Liver (tissue), 9 donors: ENCODE results near the gene CES5A. TPM values are rescaled to one million over a fixed set of nuclear protein-coding genes. Genes with fewer than 3 reads are reported as not detected.

Experiments used
- DNase-seq: peaks from one replicate; pipeline ENCODE4 v3.0.0-alpha.2; 2017; ENCODE audit warnings: low spot score
- H3K27ac ChIP-seq, 2 donors: one replicate each; pipeline ENCODE4 v1.7.0; 2013; ENCODE audit warnings: inconsistent platforms in 2 of 2, low read length in 2 of 2, control low read depth in 1 of 2, low read depth in 1 of 2, mild to moderate bottlenecking in 1 of 2
- H3K27me3 ChIP-seq, 4 donors: one replicate each; pipeline versions ENCODE4 v1.6.1 to v1.7.0; 2013; ENCODE audit warnings: low read length in 3 of 4, inconsistent platforms in 1 of 4, mild to moderate bottlenecking in 1 of 4, moderate library complexity in 1 of 4; ENCODE audit not compliant: control insufficient read depth in 4 of 4, insufficient read depth in 4 of 4
- H3K36me3 ChIP-seq, 4 donors: one replicate each; pipeline versions ENCODE4 v1.6.1 to v1.7.0; 2013; ENCODE audit warnings: low read length in 3 of 4, mild to moderate bottlenecking in 3 of 4, low read depth in 1 of 4, moderate library complexity in 1 of 4; ENCODE audit not compliant: control insufficient read depth in 4 of 4, insufficient read depth in 3 of 4
- H3K4me1 ChIP-seq, 4 donors: one replicate each; pipeline versions ENCODE4 v1.6.1 to v1.7.0; 2013; ENCODE audit warnings: low read length in 3 of 4, mild to moderate bottlenecking in 3 of 4, moderate library complexity in 1 of 4; ENCODE audit not compliant: control insufficient read depth in 4 of 4, insufficient read depth in 4 of 4
- H3K4me3 ChIP-seq, 3 donors: one replicate each; pipeline versions ENCODE4 v1.6.1 to v1.7.0; 2013; ENCODE audit warnings: low read length in 3 of 3, control low read depth in 1 of 3, low read depth in 1 of 3, mild to moderate bottlenecking in 1 of 3
- H3K9ac ChIP-seq, 2 donors: one replicate each; pipeline ENCODE4 v1.7.0; 2013; ENCODE audit warnings: low read length in 2 of 2, mild to moderate bottlenecking in 2 of 2, moderate library complexity in 2 of 2, control low read depth in 1 of 2, low read depth in 1 of 2
- H3K9me3 ChIP-seq, 4 donors: one replicate each; pipeline versions ENCODE4 v1.6.1 to v1.7.0; 2013; ENCODE audit warnings: low read length in 3 of 4; ENCODE audit not compliant: control insufficient read depth in 4 of 4
- ATF3 ChIP-seq: IDR thresholded peaks from 2 replicates; pipeline ENCODE4 v1.6.1; 2016; ENCODE audit warnings: antibody characterized with exemption
- CTCF ChIP-seq: fragments of 150-350 bp; IDR thresholded peaks from 2 replicates; pipeline ENCODE4 v1.5.1; 2017; ENCODE audit warnings: improper control_type of control experiment, low read depth, low read length; ENCODE audit not compliant: missing input control
- EGR1 ChIP-seq, 2 donors: IDR thresholded peaks; 2 replicates each; pipeline ENCODE4 v1.6.1; 2016 to 2018; ENCODE audit warnings: antibody characterized with exemption in 2 of 2, low read depth in 2 of 2
- FOXA1 ChIP-seq: IDR thresholded peaks from 2 replicates; pipeline ENCODE4 v1.6.1; 2016; ENCODE audit warnings: antibody characterized with exemption
- FOXA2 ChIP-seq: IDR thresholded peaks from 2 replicates; pipeline ENCODE4 v1.6.1; 2016; ENCODE audit warnings: antibody characterized with exemption
- GABPA ChIP-seq, 2 donors: IDR thresholded peaks in 1 of 2; conservative IDR thresholded peaks in 1 of 2; 2 replicates each; pipeline ENCODE4 v1.6.1; 2016; ENCODE audit warnings: antibody characterized with exemption in 2 of 2, mild to moderate bottlenecking in 1 of 2, moderate library complexity in 1 of 2
- HNF4G ChIP-seq: IDR thresholded peaks from 2 replicates; pipeline ENCODE4 v1.6.1; 2016; ENCODE audit warnings: antibody characterized with exemption
- JUND ChIP-seq, 2 donors: IDR thresholded peaks; 2 replicates each; pipeline ENCODE4 v1.6.1; 2016; ENCODE audit warnings: antibody characterized with exemption in 2 of 2
- NR2F2 ChIP-seq: IDR thresholded peaks from 2 replicates; pipeline ENCODE4 v1.6.1; 2016; ENCODE audit warnings: antibody characterized with exemption
- RAD21 ChIP-seq, 2 donors: IDR thresholded peaks; 2 replicates each; pipeline ENCODE4 v1.6.1; 2016; ENCODE audit warnings: antibody characterized with exemption in 2 of 2, mild to moderate bottlenecking in 2 of 2
- REST ChIP-seq: IDR thresholded peaks from 2 replicates; pipeline ENCODE4 v1.6.1; 2016; ENCODE audit warnings: antibody characterized with exemption, mild to moderate bottlenecking
- RXRA ChIP-seq, 2 donors: IDR thresholded peaks; 2 replicates each; pipeline ENCODE4 v1.6.1; 2017 to 2018; ENCODE audit warnings: antibody characterized with exemption in 2 of 2, mild to moderate bottlenecking in 1 of 2
- SP1 ChIP-seq: IDR thresholded peaks from 2 replicates; pipeline ENCODE4 v1.6.1; 2018; ENCODE audit warnings: antibody characterized with exemption, mild to moderate bottlenecking
- TAF1 ChIP-seq: conservative IDR thresholded peaks from 2 replicates; pipeline ENCODE4 v1.6.1; 2016; ENCODE audit warnings: antibody characterized with exemption, mild to moderate bottlenecking
- YY1 ChIP-seq: IDR thresholded peaks from 2 replicates; pipeline ENCODE4 v1.6.1; 2016; ENCODE audit warnings: antibody characterized with exemption, mild to moderate bottlenecking
- WGBS: extraction: QIAGEN DNeasy Blood & Tissue Kit; methylation state at CpG from one replicate; pipeline ENCODE4 v1.1.7; 2013; 5-methylcytosine and 5-hydroxymethylcytosine counted together
- polyA plus RNA-seq, 2 donors: library from polyadenylated mRNA; stranded (reverse) in 1 of 2; unstranded in 1 of 2; fragments of 200-250 nt in 1 of 2; fragments of >200 nt in 1 of 2; fragmentation: Nextera tagmentation in 1 of 2; extraction: Ambion mirVana in 1 of 2; gene quantifications; one replicate each; pipeline versions ENCODE4 v1.2.1 to v1.2.3, GENCODE V29; 2013 to 2015
- total RNA-seq, 2 donors: library from RNA; depleted of rRNA; stranded (reverse); fragments of >200 nt; gene quantifications; one replicate each; pipeline ENCODE4 v1.2.3, GENCODE V29; 2014
- donor health status: healthy.
- donor health status: healthy.
- donor health status: healthy.
- donor health status: healthy.
- donor health status: healthy.

CES5A gene
- total and polyA plus RNA-seq, 4 donors, result 0.67 to 1.5 (median 0.96) TPM; not detected in 1

GRCh38 chr16:55906123-55906522 is 30.9 kb upstream of the CES5A start:
- 70% methylated on average over 6 of the region's 6 CpGs for WGBS
- H3K27me3 ChIP-seq, result no peaks in the 10 kb centered on the region

GRCh38 chr16:55905651-55906050 is 30.5 kb upstream of the CES5A start:
- Histone ChIP-seq H3K27me3 (no peaks in the 10 kb centered on the region), H3K4me1 (no peaks in the 10 kb centered on the region), H3K9ac (no peak overlapping the region), H3K27ac (no peak overlapping the region), H3K4me3 (no peak overlapping the region), H3K9me3 (peaks cover 0 to 5% (median under 1%) of the 10 kb centered on the region in 4 donors), H3K36me3 (no peaks in the 10 kb centered on the region)
- WGBS, result 83% methylated on average over 7 of the region's 7 CpGs
- DNase-seq, result no peak
- TF ChIP-seq HNF4G (no peak), CTCF (no peak), NR2F2 (no peak), SP1 (no peak), ATF3 (no peak), REST (no peak), FOXA1 (no peak), JUND (IDR thresholded peaks at IDR 0.05) (no peak), RXRA (IDR thresholded peaks at IDR 0.05) (no peak)

More at GRCh38 chr16:55906123-55906522, 30.9 kb upstream of the CES5A start:
- H3K9ac ChIP-seq, result no peak overlapping the region
- DNase-seq, result no peak
- H3K9me3 ChIP-seq, result peaks cover 0 to 7% (median under 1%) of the 10 kb centered on the region in 4 donors
- H3K36me3 ChIP-seq, result no peaks in the 10 kb centered on the region
- H3K4me3 ChIP-seq, result no peak overlapping the region
- TF ChIP-seq CTCF (no peak), NR2F2 (no peak), ATF3 (no peak), FOXA2 (no peak), EGR1 (IDR thresholded peaks at IDR 0.05; ENCODE audit: low read depth in 2 of 2) (no peak), GABPA (IDR thresholded peaks at IDR 0.05 in 1 of 2, conservative IDR thresholded peaks at IDR 0.05 in 1 of 2) (no peak), RAD21 (IDR thresholded peaks at IDR 0.05) (no peak), FOXA1 (no peak), YY1 (no peak), JUND (IDR thresholded peaks at IDR 0.05) (no peak), TAF1 (no peak)
- no peaks in the 10 kb centered on the region for H3K4me1 ChIP-seq
- H3K27ac ChIP-seq, result no peak overlapping the region
